Neural cell (in vitro differentiated cells): ENCODE data around the gene ARFRP1. TPM values are rescaled to one million over a fixed set of nuclear protein-coding genes. Genes with fewer than 3 reads are reported as not detected.

ENCODE experiments used
- H2AFZ ChIP-seq: fragments of 200-600, 300-800 bp; sonication (generic), shearing (Covaris generic); 2 replicates; pipeline ENCODE4 v1.6.0; 2014; ENCODE audit warnings: low read depth, mild to moderate bottlenecking, antibody characterized with exemption, low read length, moderate library complexity
- H3F3A ChIP-seq: fragments of 200-600 bp; shearing (Covaris generic); 2 replicates; pipeline ENCODE4 v1.6.1; 2016; ENCODE audit warnings: mild to moderate bottlenecking, moderate library complexity, mixed read lengths, antibody characterized with exemption, low read length; ENCODE audit not compliant: insufficient read depth, poor library complexity, severe bottlenecking
- H3K27ac ChIP-seq: fragments of 200-600, 300-800 bp; sonication (generic), shearing (Covaris generic); 2 replicates; pipeline ENCODE4 v1.5.1; 2014; ENCODE audit warnings: mild to moderate bottlenecking, low read length, moderate library complexity
- H3K27me3 ChIP-seq: fragments of 300-800, 200-600 bp; sonication (generic), shearing (Covaris generic); 2 replicates; pipeline ENCODE4 v1.6.0; 2014; ENCODE audit warnings: mild to moderate bottlenecking, low read depth, low read length, moderate library complexity; ENCODE audit not compliant: insufficient read depth
- H3K36me3 ChIP-seq: fragments of 300-800, 200-600 bp; sonication (generic), shearing (Covaris generic); 2 replicates; pipeline ENCODE4 v1.5.1; 2014; ENCODE audit warnings: mild to moderate bottlenecking, antibody characterized with exemption, low read length, moderate library complexity; ENCODE audit not compliant: insufficient read depth
- H3K4me2 ChIP-seq: fragments of 300-800, 200-600 bp; sonication (generic), shearing (Covaris generic); 2 replicates; pipeline ENCODE4 v1.6.0; 2014; ENCODE audit warnings: mild to moderate bottlenecking, low read length
- H3K4me3 ChIP-seq: fragments of 300-800, 200-600 bp; sonication (generic), shearing (Covaris generic); 2 replicates; pipeline ENCODE4 v1.5.1; 2014; ENCODE audit warnings: mild to moderate bottlenecking, low read length, moderate library complexity
- H3K79me2 ChIP-seq: fragments of 200-600 bp; shearing (Covaris generic); replicated peaks from 2 replicates; pipeline ENCODE4 v1.6.0; 2014; ENCODE audit warnings: mild to moderate bottlenecking, low read length, moderate library complexity; ENCODE audit not compliant: insufficient read depth
- H3K9ac ChIP-seq: fragments of 300-800, 200-600 bp; sonication (generic), shearing (Covaris generic); 2 replicates; pipeline ENCODE4 v1.6.1; 2016; ENCODE audit warnings: mild to moderate bottlenecking, low read length, mixed read lengths
- H3K9me2 ChIP-seq: fragments of 200-600 bp; shearing (Covaris generic); 2 replicates; pipeline ENCODE4 v1.6.1; 2016; ENCODE audit warnings: mild to moderate bottlenecking, low read length, mixed read lengths; ENCODE audit not compliant: insufficient read depth
- H3K9me3 ChIP-seq: fragments of 200-600, 300-800 bp; sonication (generic), shearing (Covaris generic); 2 replicates; pipeline ENCODE4 v1.6.1; 2016; ENCODE audit warnings: mild to moderate bottlenecking, mixed run types, low read length, moderate library complexity, mixed read lengths
- H4K20me1 ChIP-seq: fragments of 200-600 bp; shearing (Covaris generic); 2 replicates; pipeline ENCODE4 v1.6.1; 2016; ENCODE audit warnings: mild to moderate bottlenecking, mixed run types; ENCODE audit not compliant: insufficient read depth
- EP300 ChIP-seq: fragments of 450-650 bp; conservative IDR thresholded peaks from 2 replicates; pipeline ENCODE4 v1.6.1; 2014; ENCODE audit warnings: antibody characterized with exemption, mild to moderate bottlenecking, moderate library complexity; ENCODE audit not compliant: poor library complexity, severe bottlenecking
- EZH2 ChIP-seq: fragments of 200-600, 300-800 bp; shearing (Covaris generic), sonication (generic); IDR thresholded peaks from 2 replicates; pipeline ENCODE4 v1.6.1; 2014; ENCODE audit warnings: antibody characterized with exemption, low read length, borderline replicate concordance, mild to moderate bottlenecking; ENCODE audit not compliant: insufficient read depth, poor library complexity, severe bottlenecking
- MXI1 ChIP-seq: fragments of 450-650 bp; conservative IDR thresholded peaks from 2 replicates; pipeline ENCODE4 v1.6.1; 2014; ENCODE audit warnings: antibody characterized with exemption, mild to moderate bottlenecking; ENCODE audit not compliant: poor library complexity, severe bottlenecking
- POLR2AphosphoS5 ChIP-seq: IDR thresholded peaks from 2 replicates; pipeline ENCODE4 v1.6.1; 2012
- RAD21 ChIP-seq: fragments of 450-650 bp; conservative IDR thresholded peaks from 2 replicates; pipeline ENCODE4 v1.6.1; 2014; ENCODE audit warnings: antibody characterized with exemption, mild to moderate bottlenecking, moderate library complexity
- SMC3 ChIP-seq: fragments of 450-650 bp; conservative IDR thresholded peaks from 2 replicates; pipeline ENCODE4 v1.6.1; 2014; ENCODE audit warnings: antibody characterized with exemption, mild to moderate bottlenecking, moderate library complexity; ENCODE audit not compliant: poor library complexity
- TAF1 ChIP-seq: IDR thresholded peaks from 2 replicates; pipeline ENCODE4 v1.6.1; 2012; ENCODE audit warnings: low read depth
- polyA plus RNA-seq: library from polyadenylated mRNA; depleted of rRNA; stranded (reverse); fragments of >200 nt; gene quantifications from 2 replicates; pipeline ENCODE4 v1.2.3, GENCODE V29; 2014
- TF ChIP-seq, protein P1 (sequence below): fragments of 450-650 bp; IDR thresholded peaks from 2 replicates; pipeline ENCODE4 v1.5.1; 2014; ENCODE audit warnings: antibody characterized with exemption, mild to moderate bottlenecking, moderate library complexity; ENCODE audit not compliant: poor library complexity, severe bottlenecking
- TF ChIP-seq, protein P2 (sequence below): IDR thresholded peaks from 2 replicates; pipeline ENCODE4 v1.6.1; 2012; ENCODE audit warnings: borderline replicate concordance

The ARFRP1 gene
- polyA plus RNA-seq, 1 donor from 2014 or later: 70.9 TPM

GRCh38 chr20:63748070-63748933 lies 40.5 kb upstream of the ARFRP1 start:
- no peak overlapping the region for H3K9ac ChIP-seq
- H3K27me3 ChIP-seq: no peaks in the 10 kb centered on the region
- H3K4me3 ChIP-seq: no peak overlapping the region
- no peaks in the 10 kb centered on the region for H3K9me2 ChIP-seq
- H4K20me1 ChIP-seq: no peaks in the 10 kb centered on the region
- H3K27ac ChIP-seq: no peak overlapping the region
- H3K79me2 ChIP-seq: no peaks in the 10 kb centered on the region
- no peak overlapping the region for H3K4me2 ChIP-seq
- H2AFZ ChIP-seq: no peak overlapping the region
- no peaks in the 10 kb centered on the region for H3F3A ChIP-seq
- no peaks in the 10 kb centered on the region for H3K36me3 ChIP-seq
- TF ChIP-seq EZH2 (no peak), MXI1 (no peak), EP300 (no peak), RAD21 (no peak), SMC3 (no peak), TAF1 (no peak), POLR2AphosphoS5 (no peak)
- TF ChIP-seq, protein P1, sequence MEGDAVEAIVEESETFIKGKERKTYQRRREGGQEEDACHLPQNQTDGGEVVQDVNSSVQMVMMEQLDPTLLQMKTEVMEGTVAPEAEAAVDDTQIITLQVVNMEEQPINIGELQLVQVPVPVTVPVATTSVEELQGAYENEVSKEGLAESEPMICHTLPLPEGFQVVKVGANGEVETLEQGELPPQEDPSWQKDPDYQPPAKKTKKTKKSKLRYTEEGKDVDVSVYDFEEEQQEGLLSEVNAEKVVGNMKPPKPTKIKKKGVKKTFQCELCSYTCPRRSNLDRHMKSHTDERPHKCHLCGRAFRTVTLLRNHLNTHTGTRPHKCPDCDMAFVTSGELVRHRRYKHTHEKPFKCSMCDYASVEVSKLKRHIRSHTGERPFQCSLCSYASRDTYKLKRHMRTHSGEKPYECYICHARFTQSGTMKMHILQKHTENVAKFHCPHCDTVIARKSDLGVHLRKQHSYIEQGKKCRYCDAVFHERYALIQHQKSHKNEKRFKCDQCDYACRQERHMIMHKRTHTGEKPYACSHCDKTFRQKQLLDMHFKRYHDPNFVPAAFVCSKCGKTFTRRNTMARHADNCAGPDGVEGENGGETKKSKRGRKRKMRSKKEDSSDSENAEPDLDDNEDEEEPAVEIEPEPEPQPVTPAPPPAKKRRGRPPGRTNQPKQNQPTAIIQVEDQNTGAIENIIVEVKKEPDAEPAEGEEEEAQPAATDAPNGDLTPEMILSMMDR: no peak
- TF ChIP-seq, protein P2, sequence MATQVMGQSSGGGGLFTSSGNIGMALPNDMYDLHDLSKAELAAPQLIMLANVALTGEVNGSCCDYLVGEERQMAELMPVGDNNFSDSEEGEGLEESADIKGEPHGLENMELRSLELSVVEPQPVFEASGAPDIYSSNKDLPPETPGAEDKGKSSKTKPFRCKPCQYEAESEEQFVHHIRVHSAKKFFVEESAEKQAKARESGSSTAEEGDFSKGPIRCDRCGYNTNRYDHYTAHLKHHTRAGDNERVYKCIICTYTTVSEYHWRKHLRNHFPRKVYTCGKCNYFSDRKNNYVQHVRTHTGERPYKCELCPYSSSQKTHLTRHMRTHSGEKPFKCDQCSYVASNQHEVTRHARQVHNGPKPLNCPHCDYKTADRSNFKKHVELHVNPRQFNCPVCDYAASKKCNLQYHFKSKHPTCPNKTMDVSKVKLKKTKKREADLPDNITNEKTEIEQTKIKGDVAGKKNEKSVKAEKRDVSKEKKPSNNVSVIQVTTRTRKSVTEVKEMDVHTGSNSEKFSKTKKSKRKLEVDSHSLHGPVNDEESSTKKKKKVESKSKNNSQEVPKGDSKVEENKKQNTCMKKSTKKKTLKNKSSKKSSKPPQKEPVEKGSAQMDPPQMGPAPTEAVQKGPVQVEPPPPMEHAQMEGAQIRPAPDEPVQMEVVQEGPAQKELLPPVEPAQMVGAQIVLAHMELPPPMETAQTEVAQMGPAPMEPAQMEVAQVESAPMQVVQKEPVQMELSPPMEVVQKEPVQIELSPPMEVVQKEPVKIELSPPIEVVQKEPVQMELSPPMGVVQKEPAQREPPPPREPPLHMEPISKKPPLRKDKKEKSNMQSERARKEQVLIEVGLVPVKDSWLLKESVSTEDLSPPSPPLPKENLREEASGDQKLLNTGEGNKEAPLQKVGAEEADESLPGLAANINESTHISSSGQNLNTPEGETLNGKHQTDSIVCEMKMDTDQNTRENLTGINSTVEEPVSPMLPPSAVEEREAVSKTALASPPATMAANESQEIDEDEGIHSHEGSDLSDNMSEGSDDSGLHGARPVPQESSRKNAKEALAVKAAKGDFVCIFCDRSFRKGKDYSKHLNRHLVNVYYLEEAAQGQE: no peak
- no peaks in the 10 kb centered on the region for H3K9me3 ChIP-seq

DNA sequence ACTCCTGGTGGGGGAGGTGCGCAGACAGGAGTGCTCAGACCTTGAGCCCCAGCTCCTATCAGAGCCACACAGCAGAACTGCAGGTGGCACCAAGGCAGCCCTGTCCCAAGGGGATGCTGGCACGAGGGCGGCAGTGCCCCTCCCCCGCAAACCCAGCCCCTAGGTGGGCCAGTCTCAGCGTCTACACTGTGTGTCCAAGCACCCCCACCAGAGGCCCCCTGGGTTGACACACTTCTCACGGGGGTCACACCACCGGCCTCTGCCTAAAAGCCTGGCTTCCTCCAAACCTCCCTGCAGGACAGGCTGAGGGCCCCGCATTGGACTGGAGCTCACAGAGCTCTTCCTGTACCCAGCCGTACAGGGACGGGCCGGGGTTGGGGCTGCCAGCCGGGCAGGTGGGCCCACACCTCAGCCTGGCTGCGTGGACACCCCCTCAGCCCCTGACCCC lies 39.9 kb upstream of the ARFRP1 start:
- H3K4me2 ChIP-seq: no peak overlapping the region
- no peak overlapping the region for H3K4me3 ChIP-seq
- H2AFZ ChIP-seq: no peak overlapping the region
- H3F3A ChIP-seq: no peaks in the 10 kb centered on the region
- H3K9me2 ChIP-seq: no peaks in the 10 kb centered on the region
- H3K27me3 ChIP-seq: no peaks in the 10 kb centered on the region
- no peaks in the 10 kb centered on the region for H3K36me3 ChIP-seq
- H4K20me1 ChIP-seq: no peaks in the 10 kb centered on the region
- H3K79me2 ChIP-seq: no peaks in the 10 kb centered on the region
- H3K27ac ChIP-seq: no peak overlapping the region
- no peaks in the 10 kb centered on the region for H3K9me3 ChIP-seq
- no peak for TF ChIP-seq SMC3
- TF ChIP-seq, protein P2: no peak
- TF ChIP-seq MXI1: no peak
- TF ChIP-seq RAD21: no peak
- TF ChIP-seq EP300: no peak
- TF ChIP-seq TAF1: no peak
- TF ChIP-seq EZH2: no peak
- TF ChIP-seq, protein P1: no peak
- TF ChIP-seq POLR2AphosphoS5: no peak
- H3K9ac ChIP-seq: no peak overlapping the region
